ENCODE results near the gene ZCCHC7. TPM values are rescaled to one million over a fixed set of nuclear protein-coding genes. Genes with fewer than 3 reads are reported as not detected.

The ZCCHC7 gene
- total and polyA plus RNA-seq, 2 of the 8 experiments (the other 6 are each of a cell fraction or from before 2014, with no cell fraction given), result 12.2 to 27.5 TPM

- no peak for TF ChIP-seq CHD7 (IDR thresholded peaks at IDR 0.05; ENCODE audit: insufficient replicate concordance, low read length)
- TF ChIP-seq RAD21 (IDR thresholded peaks at IDR 0.05 in 1 of 2, conservative IDR thresholded peaks at IDR 0.05 in 1 of 2; ENCODE audit: low read depth in 2 of 2, low read length in 2 of 2), result no peak
- TF ChIP-seq TBP (IDR thresholded peaks at IDR 0.05; ENCODE audit: low read depth, low read length), result no peak
- TF ChIP-seq HDAC2 (IDR thresholded peaks at IDR 0.05; ENCODE audit: borderline replicate concordance in 1 of 2, low read depth in 2 of 2, low read length in 2 of 2), result no peak
- TF ChIP-seq GABPA (IDR thresholded peaks at IDR 0.05; ENCODE audit: borderline replicate concordance, insufficient read depth, low read length), result no peak
- TF ChIP-seq JUND (IDR thresholded peaks at IDR 0.05; ENCODE audit: low read length), result no peak
- TF ChIP-seq SIX5 (IDR thresholded peaks at IDR 0.05; ENCODE audit: low read depth, low read length), result no peak
- no peak for TF ChIP-seq NANOG (IDR thresholded peaks at IDR 0.05; ENCODE audit: insufficient read depth, low read depth, low read length, poor library complexity, severe bottlenecking)
- no peak for TF ChIP-seq POLR2A (IDR thresholded peaks at IDR 0.05; ENCODE audit: control extremely low read depth in 1 of 2, low read depth in 2 of 2, low read length in 2 of 2)
- no peak for TF ChIP-seq CBX8 (IDR thresholded peaks at IDR 0.05; ENCODE audit: borderline replicate concordance, low read depth, low read length)
- TF ChIP-seq KDM4A (IDR thresholded peaks at IDR 0.05; ENCODE audit: low read depth, low read length, severe bottlenecking), result no peak
- TF ChIP-seq CHD1 (IDR thresholded peaks at IDR 0.05; ENCODE audit: low read depth, low read length), result no peak
Observed at GRCh38 chr9:37215830-37216229, 95.5 kb downstream of the ZCCHC7 start (continued).
